ENCODE results near the gene LCN12. TPM values are rescaled to one million over a fixed set of nuclear protein-coding genes. Genes with fewer than 3 reads are reported as not detected.

LCN12 gene
- total and polyA plus RNA-seq, 7 donors: 0.06 to 1.5 (median 0.27) TPM; not detected in 1

- Histone ChIP-seq H3K9me3 (no peaks in the 10 kb centered on the region), H3K27me3 (ENCODE audit: insufficient read depth in 3 of 3, low read length in 2 of 3) (no peaks in the 10 kb centered on the region), H3K27ac (peak overlapping the region; percentile 0), H3K4me1 (peaks cover 25% of the 10 kb centered on the region), H3K36me3 (ENCODE audit: insufficient read depth in 1 of 2, low read depth in 1 of 2) (peaks cover 12 to 20% of the 10 kb centered on the region in 2 donors), H3K4me3 (no peak overlapping the region)
- ATAC-seq (no peak), DNase-seq (no peak)
- intact Hi-C loops (cut with DNase I): no loop called here
- no peak for TF ChIP-seq CTCF (IDR thresholded peaks at IDR 0.05)
- 69 to 88% (median 85%) methylated on average over 8 of the region's 8 CpGs for WGBS, 3 donors
Observed at GRCh38 chr9:136936645-136937170, 15.4 kb upstream of the LCN12 start.

DNA sequence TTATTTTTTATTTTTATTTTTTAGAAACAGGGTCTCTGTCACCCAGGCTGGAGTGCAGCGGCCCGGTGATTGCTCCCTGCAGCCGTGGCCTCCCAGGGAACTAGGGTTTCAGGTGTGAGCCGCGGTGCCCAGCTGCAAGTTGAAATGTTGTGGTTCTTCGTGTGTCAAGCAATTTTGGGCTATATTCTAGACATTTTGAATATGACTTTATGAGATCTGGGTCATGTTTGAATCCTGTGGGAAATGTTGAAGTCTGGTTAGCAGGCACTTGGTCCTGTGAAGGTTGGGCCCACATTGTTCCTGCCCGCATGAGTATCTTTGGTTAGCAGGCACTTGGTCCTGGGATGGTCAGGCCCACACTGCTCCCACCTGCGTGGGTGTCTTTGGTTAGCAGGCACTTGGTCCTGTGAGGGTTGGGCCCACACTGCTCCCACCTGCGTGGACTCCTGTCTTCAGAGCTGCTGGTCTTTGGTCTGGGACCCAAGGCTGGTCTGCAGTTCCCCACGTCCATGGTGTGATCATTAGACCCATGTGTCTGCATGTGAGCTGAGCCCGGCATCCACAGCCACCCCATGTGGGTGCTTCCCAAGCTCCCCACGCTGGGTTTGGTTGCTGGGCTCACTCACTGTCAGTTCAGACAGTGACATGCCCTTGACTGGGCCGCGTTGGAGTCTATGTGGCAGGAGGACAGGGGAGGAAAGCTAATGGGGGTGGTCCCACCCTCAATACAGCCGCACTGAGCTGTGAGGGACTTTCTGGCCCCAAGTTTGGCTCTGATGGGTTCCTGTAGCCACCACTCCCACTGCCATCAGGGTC, 14.7 kb upstream of the LCN12 start:
- Histone ChIP-seq H3K9me3 (no peaks in the 10 kb centered on the region), H3K36me3 (ENCODE audit: insufficient read depth in 1 of 2, low read depth in 1 of 2) (peaks cover 18 to 27% of the 10 kb centered on the region in 2 donors), H3K4me3 (no peak overlapping the region), H3K4me1 (peaks cover 25% of the 10 kb centered on the region), H3K27me3 (ENCODE audit: insufficient read depth in 3 of 3, low read length in 2 of 3) (no peaks in the 10 kb centered on the region), H3K27ac (peak overlapping the region; percentile 94)
- peak in 1 of 2 donors; percentile 46 for DNase-seq
- no peak for TF ChIP-seq CTCF (IDR thresholded peaks at IDR 0.05)
- intact Hi-C loops (cut with DNase I): no loop called here
- WGBS, 3 donors: 90 to 97% (median 93%) methylated on average over 15 of the region's 15 CpGs
- ATAC-seq: no peak

- no peak for TF ChIP-seq CTCF (IDR thresholded peaks at IDR 0.05)
- Histone ChIP-seq H3K4me3 (no peak overlapping the region), H3K27ac (peak overlapping the region; percentile 94), H3K4me1 (peaks cover 29% of the 10 kb centered on the region), H3K27me3 (ENCODE audit: insufficient read depth in 3 of 3, low read length in 2 of 3) (no peaks in the 10 kb centered on the region), H3K36me3 (ENCODE audit: insufficient read depth in 1 of 2, low read depth in 1 of 2) (peaks cover 23 to 36% of the 10 kb centered on the region in 2 donors), H3K9me3 (no peaks in the 10 kb centered on the region)
- intact Hi-C loops (cut with DNase I): no loop called here
- ATAC-seq (peak in 1 of 4 donors; percentile 1), DNase-seq (peak in 1 of 2 donors; percentile 62)
- 62 to 70% (median 63%) methylated on average over 28 of the region's 28 CpGs for WGBS, 3 donors
Observed at GRCh38 chr9:136939431-136939995, 12.6 kb upstream of the LCN12 start.

DNA sequence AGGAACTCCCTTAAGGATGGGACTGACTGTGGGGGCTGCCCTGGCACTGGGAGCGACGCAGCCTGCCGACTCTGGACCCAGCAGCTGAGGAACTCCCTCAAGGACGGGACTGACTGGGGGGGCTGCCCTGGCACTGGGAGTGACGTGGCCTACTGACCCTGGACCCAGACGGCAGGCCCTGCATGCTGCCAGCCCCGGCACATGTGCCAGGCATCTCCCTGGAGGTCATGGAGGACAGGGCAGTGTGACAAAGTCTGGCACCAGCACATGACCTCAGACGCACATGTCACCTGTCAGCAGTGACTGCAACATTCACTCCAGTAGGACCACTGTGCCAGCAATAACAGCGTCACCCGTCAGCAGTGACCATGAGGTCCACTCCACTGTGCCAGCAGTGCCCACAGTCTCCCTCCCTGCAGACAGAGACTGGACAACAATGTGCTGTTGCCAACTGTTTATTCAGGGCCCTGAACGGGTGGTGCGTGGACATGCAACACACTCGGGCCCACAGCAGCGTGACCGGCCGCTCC, 12.0 kb upstream of the LCN12 start:
- peaks cover 29% of the 10 kb centered on the region for H3K4me1 ChIP-seq
- TF ChIP-seq CTCF (IDR thresholded peaks at IDR 0.05): no peak
- intact Hi-C loops (cut with DNase I): loop anchor here in 1 of 2 donors (5.0 kb wide), 3 partner anchors 38 to 93 kb away; partner anchors contain the start of genes EDF1 and PHPT1
- no peaks in the 10 kb centered on the region for H3K27me3 ChIP-seq (ENCODE audit: insufficient read depth in 3 of 3, low read length in 2 of 3)
- H3K9me3 ChIP-seq: no peaks in the 10 kb centered on the region
- DNase-seq: peak; percentile 84 to 94
- 26 to 36% (median 29%) methylated on average over 16 of the region's 16 CpGs for WGBS, 3 donors
- H3K36me3 ChIP-seq (ENCODE audit: insufficient read depth in 1 of 2, low read depth in 1 of 2): peaks cover 23 to 36% of the 10 kb centered on the region in 2 donors
- peak overlapping the region; percentile 94 for H3K27ac ChIP-seq
- peak overlapping the region; percentile 50 for H3K4me3 ChIP-seq
- ATAC-seq: peak; percentile 81 to 83 (median 82)
